Erythroblast (primary cell): Measurements from ENCODE around the gene STARD10.

Experiments
- GATA1 ChIP-seq: IDR thresholded peaks from 2 replicates; pipeline ENCODE4 v1.6.1; 2011; ENCODE audit warnings: low read depth, mild to moderate bottlenecking, control low read depth, low read length, moderate library complexity
- POLR2A ChIP-seq: IDR thresholded peaks from 2 replicates; pipeline ENCODE4 v1.6.1; 2011; ENCODE audit warnings: mild to moderate bottlenecking, low read length

DNA sequence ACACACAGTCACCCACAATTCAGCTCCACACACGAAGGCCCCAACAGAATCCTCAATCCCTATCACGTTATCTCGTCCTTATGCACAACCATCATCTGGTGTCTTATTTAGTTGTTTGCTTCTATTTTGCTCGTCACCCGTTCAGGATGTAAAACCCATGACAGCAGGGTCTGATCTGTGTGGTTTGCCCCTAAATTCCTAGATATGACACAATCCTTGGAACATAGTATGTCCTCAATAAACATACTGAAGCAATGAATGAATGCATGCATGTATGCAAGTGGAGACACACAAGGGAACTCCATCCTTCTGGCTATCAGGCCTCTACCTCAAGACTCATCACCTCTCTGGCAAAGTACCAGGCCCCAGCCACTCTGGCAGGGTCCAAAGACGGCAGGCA, 20.2 kb downstream of the STARD10 start:
- TF ChIP-seq POLR2A, result no peak
- no peak for TF ChIP-seq GATA1
